Measurements from ENCODE around the gene EAF1. TPM values are rescaled to one million over a fixed set of nuclear protein-coding genes. Genes with fewer than 3 reads are reported as not detected.

EAF1 gene
- total RNA-seq, 1 donor from 2014 or later, result 5.2 TPM

- Histone ChIP-seq H3K27ac (peak overlapping the region in 1 of 2 donors; percentile 87), H3K9me3 (no peaks in the 10 kb centered on the region), H3K4me1 (peaks cover 3 to 4% of the 10 kb centered on the region in 2 donors), H3K27me3 (no peaks in the 10 kb centered on the region), H3K4me3 (no peak overlapping the region), H3K36me3 (peaks cover 48 to 65% of the 10 kb centered on the region in 2 donors)
- peak in 1 of 2 donors; percentile 53 for DNase-seq (ENCODE audit: low spot score in 2 of 2)
- TF ChIP-seq, protein P1, sequence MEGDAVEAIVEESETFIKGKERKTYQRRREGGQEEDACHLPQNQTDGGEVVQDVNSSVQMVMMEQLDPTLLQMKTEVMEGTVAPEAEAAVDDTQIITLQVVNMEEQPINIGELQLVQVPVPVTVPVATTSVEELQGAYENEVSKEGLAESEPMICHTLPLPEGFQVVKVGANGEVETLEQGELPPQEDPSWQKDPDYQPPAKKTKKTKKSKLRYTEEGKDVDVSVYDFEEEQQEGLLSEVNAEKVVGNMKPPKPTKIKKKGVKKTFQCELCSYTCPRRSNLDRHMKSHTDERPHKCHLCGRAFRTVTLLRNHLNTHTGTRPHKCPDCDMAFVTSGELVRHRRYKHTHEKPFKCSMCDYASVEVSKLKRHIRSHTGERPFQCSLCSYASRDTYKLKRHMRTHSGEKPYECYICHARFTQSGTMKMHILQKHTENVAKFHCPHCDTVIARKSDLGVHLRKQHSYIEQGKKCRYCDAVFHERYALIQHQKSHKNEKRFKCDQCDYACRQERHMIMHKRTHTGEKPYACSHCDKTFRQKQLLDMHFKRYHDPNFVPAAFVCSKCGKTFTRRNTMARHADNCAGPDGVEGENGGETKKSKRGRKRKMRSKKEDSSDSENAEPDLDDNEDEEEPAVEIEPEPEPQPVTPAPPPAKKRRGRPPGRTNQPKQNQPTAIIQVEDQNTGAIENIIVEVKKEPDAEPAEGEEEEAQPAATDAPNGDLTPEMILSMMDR (IDR thresholded peaks at IDR 0.05), result no peak
- intact Hi-C loops (cut with DNase I), result no loop called here
Observed at GRCh38 chr3:15438983-15439382, 11.6 kb downstream of the EAF1 start.

DNA sequence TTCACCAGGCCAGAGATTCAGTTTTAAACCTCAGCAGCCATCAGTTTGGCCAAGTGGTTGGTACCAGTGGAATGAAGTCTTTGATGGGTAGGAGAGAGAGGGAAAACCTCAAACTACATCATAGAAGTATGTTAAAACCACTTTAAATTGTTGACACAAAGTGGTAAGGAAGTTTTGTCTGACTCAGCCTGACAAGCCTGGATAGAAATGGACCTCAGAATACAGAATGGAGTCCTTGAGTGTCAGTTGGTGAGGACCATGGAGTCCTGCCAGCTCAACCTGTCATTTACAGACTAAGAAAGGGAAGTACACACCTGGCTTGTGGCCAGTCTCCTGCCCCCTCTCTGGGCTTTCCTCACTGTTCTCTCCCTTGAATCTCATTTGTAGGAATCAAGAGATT, 12.1 kb downstream of the EAF1 start:
- peak overlapping the region; percentile 14 to 87 for H3K27ac ChIP-seq
- intact Hi-C loops (cut with DNase I), result no loop called here
- TF ChIP-seq, protein P1 (IDR thresholded peaks at IDR 0.05), result no peak
- no peaks in the 10 kb centered on the region for H3K9me3 ChIP-seq
- H3K36me3 ChIP-seq, result peaks cover 43 to 60% of the 10 kb centered on the region in 2 donors
- no peaks in the 10 kb centered on the region for H3K27me3 ChIP-seq
- peaks cover 3 to 4% of the 10 kb centered on the region in 2 donors for H3K4me1 ChIP-seq
- peak in 1 of 2 donors; percentile 28 for DNase-seq (ENCODE audit: low spot score in 2 of 2)
- no peak overlapping the region for H3K4me3 ChIP-seq

DNA sequence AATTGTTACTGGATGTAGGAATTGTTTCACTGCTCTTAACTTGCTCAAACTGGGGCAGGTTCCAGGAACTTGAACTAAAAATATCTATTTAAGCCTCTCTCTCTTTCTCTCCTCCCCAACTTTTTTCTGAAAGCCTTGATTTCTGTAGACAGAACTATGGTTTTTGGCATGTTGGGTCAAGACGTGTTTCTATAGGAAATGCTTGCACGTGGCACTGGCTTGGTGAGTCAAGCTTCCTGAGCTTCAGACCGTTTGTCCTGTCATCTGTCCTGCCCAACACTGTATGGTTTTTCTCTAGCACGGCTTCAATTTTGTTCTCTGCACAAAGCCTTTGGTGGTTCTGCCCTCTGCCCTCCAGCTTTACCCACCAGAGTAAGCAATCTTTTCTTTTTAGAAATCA, 13.5 kb downstream of the EAF1 start:
- Histone ChIP-seq H3K36me3 (peaks cover 32 to 46% of the 10 kb centered on the region in 2 donors), H3K27ac (peak overlapping the region; percentile 59 to 87), H3K27me3 (no peaks in the 10 kb centered on the region), H3K4me1 (peaks cover 3 to 4% of the 10 kb centered on the region in 2 donors), H3K4me3 (no peak overlapping the region), H3K9me3 (no peaks in the 10 kb centered on the region)
- DNase-seq (ENCODE audit: low spot score in 2 of 2), result peak in 1 of 2 donors; percentile 52
- intact Hi-C loops (cut with DNase I), result no loop called here
- TF ChIP-seq, protein P1 (IDR thresholded peaks at IDR 0.05), result no peak

- Histone ChIP-seq H3K4me1 (peaks cover 3 to 4% of the 10 kb centered on the region in 2 donors), H3K4me3 (no peak overlapping the region), H3K27me3 (no peaks in the 10 kb centered on the region), H3K36me3 (peaks cover 9 to 16% of the 10 kb centered on the region in 2 donors), H3K27ac (peak overlapping the region in 1 of 2 donors; percentile 87), H3K9me3 (no peaks in the 10 kb centered on the region)
- DNase-seq (ENCODE audit: low spot score in 2 of 2), result peak in 1 of 2 donors; percentile 58
- TF ChIP-seq, protein P1 (IDR thresholded peaks at IDR 0.05), result no peak
- intact Hi-C loops (cut with DNase I), result no loop called here
Observed at GRCh38 chr3:15443826-15444524, 16.6 kb downstream of the EAF1 start.

GRCh38 chr3:15449489-15450224, 22.3 kb downstream of the EAF1 start:
- intact Hi-C loops (cut with DNase I), result no loop called here
- Histone ChIP-seq H3K9me3 (no peaks in the 10 kb centered on the region), H3K27me3 (no peaks in the 10 kb centered on the region), H3K27ac (no peak overlapping the region), H3K4me1 (no peaks in the 10 kb centered on the region), H3K36me3 (peaks cover 7 to 14% of the 10 kb centered on the region in 2 donors), H3K4me3 (no peak overlapping the region)
- no peak for DNase-seq (ENCODE audit: low spot score in 2 of 2)
- TF ChIP-seq, protein P1 (IDR thresholded peaks at IDR 0.05), result no peak
